ENCODE measurements around the gene PCSK6. TPM values are rescaled to one million over a fixed set of nuclear protein-coding genes. Genes with fewer than 3 reads are reported as not detected.

Gene PCSK6
- polyA plus RNA-seq, 1 donor from 2014 or later: 1.1 TPM

DNA sequence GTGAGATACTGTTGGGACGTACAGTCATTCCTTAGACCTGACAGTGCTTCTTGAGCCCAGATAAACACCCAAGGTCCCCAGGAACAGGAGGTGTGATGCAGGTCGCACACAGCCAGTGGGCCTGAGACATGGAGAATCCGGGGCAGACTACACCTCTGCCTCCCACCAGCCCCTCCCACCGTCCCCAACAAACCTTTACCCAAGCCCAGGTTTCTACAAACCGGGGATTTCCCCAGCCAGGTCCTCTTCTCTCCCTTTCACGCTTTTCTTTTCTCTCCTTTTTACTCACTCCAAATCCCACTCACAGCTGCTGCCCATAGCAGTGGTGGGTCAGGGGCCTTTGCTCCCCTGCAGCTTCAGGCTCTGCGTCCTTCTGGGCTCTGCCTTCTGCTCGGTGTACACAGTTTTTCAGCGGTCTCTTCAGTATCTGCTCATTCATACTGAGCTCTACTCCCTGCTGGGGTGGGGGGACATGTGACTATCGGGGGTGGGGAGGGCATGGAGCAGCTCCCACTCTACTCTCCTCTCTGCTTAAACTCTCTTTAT, 4.8 kb upstream of the PCSK6 start:
- Histone ChIP-seq H3K9me2 (ENCODE audit: insufficient read depth, low read length) (no peaks in the 10 kb centered on the region), H3K9ac (ENCODE audit: low read length) (no peak overlapping the region), H3K4me2 (ENCODE audit: low read length) (no peak overlapping the region), H3K79me2 (replicated peaks; ENCODE audit: insufficient read depth, low read length) (no peaks in the 10 kb centered on the region), H3K27me3 (ENCODE audit: insufficient read depth, low read depth, low read length) (peaks cover 9% of the 10 kb centered on the region), H4K20me1 (ENCODE audit: insufficient read depth) (no peaks in the 10 kb centered on the region), H3F3A (ENCODE audit: insufficient read depth, low read length, poor library complexity, severe bottlenecking) (no peaks in the 10 kb centered on the region), H3K27ac (ENCODE audit: low read length) (no peak overlapping the region), H2AFZ (ENCODE audit: low read depth, low read length) (no peak overlapping the region), H3K36me3 (ENCODE audit: insufficient read depth, low read length) (no peaks in the 10 kb centered on the region), H3K4me3 (ENCODE audit: low read length) (no peak overlapping the region), H3K9me3 (ENCODE audit: low read length) (peaks cover 3% of the 10 kb centered on the region)
- no peak for TF ChIP-seq MXI1 (conservative IDR thresholded peaks at IDR 0.05; ENCODE audit: poor library complexity, severe bottlenecking)
- TF ChIP-seq EP300 (conservative IDR thresholded peaks at IDR 0.05; ENCODE audit: poor library complexity, severe bottlenecking): no peak
- TF ChIP-seq, protein P1, sequence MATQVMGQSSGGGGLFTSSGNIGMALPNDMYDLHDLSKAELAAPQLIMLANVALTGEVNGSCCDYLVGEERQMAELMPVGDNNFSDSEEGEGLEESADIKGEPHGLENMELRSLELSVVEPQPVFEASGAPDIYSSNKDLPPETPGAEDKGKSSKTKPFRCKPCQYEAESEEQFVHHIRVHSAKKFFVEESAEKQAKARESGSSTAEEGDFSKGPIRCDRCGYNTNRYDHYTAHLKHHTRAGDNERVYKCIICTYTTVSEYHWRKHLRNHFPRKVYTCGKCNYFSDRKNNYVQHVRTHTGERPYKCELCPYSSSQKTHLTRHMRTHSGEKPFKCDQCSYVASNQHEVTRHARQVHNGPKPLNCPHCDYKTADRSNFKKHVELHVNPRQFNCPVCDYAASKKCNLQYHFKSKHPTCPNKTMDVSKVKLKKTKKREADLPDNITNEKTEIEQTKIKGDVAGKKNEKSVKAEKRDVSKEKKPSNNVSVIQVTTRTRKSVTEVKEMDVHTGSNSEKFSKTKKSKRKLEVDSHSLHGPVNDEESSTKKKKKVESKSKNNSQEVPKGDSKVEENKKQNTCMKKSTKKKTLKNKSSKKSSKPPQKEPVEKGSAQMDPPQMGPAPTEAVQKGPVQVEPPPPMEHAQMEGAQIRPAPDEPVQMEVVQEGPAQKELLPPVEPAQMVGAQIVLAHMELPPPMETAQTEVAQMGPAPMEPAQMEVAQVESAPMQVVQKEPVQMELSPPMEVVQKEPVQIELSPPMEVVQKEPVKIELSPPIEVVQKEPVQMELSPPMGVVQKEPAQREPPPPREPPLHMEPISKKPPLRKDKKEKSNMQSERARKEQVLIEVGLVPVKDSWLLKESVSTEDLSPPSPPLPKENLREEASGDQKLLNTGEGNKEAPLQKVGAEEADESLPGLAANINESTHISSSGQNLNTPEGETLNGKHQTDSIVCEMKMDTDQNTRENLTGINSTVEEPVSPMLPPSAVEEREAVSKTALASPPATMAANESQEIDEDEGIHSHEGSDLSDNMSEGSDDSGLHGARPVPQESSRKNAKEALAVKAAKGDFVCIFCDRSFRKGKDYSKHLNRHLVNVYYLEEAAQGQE (IDR thresholded peaks at IDR 0.05; ENCODE audit: borderline replicate concordance): no peak
- TF ChIP-seq, protein P2, sequence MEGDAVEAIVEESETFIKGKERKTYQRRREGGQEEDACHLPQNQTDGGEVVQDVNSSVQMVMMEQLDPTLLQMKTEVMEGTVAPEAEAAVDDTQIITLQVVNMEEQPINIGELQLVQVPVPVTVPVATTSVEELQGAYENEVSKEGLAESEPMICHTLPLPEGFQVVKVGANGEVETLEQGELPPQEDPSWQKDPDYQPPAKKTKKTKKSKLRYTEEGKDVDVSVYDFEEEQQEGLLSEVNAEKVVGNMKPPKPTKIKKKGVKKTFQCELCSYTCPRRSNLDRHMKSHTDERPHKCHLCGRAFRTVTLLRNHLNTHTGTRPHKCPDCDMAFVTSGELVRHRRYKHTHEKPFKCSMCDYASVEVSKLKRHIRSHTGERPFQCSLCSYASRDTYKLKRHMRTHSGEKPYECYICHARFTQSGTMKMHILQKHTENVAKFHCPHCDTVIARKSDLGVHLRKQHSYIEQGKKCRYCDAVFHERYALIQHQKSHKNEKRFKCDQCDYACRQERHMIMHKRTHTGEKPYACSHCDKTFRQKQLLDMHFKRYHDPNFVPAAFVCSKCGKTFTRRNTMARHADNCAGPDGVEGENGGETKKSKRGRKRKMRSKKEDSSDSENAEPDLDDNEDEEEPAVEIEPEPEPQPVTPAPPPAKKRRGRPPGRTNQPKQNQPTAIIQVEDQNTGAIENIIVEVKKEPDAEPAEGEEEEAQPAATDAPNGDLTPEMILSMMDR (IDR thresholded peaks at IDR 0.05; ENCODE audit: poor library complexity, severe bottlenecking): no peak
- TF ChIP-seq EZH2 (IDR thresholded peaks at IDR 0.05; ENCODE audit: borderline replicate concordance, insufficient read depth, low read length, poor library complexity, severe bottlenecking): no peak
- TF ChIP-seq POLR2AphosphoS5 (IDR thresholded peaks at IDR 0.05): no peak
- TF ChIP-seq SMC3 (conservative IDR thresholded peaks at IDR 0.05; ENCODE audit: poor library complexity): no peak
- TF ChIP-seq TAF1 (IDR thresholded peaks at IDR 0.05; ENCODE audit: low read depth): no peak
- no peak for TF ChIP-seq RAD21 (conservative IDR thresholded peaks at IDR 0.05)

DNA sequence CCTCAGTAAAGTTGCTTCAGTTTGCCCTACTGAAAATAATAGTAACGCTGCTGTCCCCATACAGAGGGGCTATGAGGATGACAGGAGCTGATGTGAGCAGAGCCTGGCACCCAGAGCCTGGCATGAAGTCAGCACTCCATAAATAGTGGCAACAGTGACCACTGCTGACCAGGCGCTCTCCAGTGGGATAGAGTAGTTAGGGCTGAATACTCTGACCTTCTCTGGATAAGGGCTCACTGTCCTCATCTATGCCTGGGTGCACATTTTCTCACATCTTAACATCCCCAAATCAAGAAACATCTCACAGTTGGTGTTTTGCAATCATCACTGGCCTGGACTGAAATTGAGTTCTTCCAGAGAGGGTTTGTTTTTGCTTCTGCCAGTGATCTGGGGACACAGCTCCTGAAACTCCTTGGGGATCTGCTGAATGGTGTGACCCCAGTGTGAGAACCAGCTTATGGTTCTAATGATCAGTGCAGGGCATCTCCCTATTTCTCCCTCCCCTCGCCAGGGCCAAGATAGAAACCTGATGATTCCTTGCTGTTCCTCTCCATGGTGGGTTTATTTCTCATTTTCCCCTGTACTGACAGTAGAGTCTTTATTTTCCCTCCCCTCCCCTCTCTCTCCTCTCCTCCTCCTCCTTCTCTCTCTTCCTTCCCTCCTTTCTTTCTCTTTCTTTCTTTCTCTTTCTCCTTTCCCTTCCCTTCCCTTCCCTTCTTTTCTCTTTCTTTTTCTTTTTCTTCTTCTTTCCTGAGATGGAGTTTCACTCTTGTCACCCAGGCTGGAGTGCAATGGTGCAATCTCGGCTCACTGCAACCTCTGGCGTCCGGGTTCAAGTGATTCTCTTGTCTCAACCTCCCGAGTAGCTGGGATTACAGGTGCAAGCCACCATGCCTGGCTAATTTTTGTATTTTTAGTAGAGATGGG, 3.5 kb upstream of the PCSK6 start:
- no peak overlapping the region for H3K4me2 ChIP-seq (ENCODE audit: low read length)
- no peak overlapping the region for H3K9ac ChIP-seq (ENCODE audit: low read length)
- no peak overlapping the region for H3K27ac ChIP-seq (ENCODE audit: low read length)
- H3K36me3 ChIP-seq (ENCODE audit: insufficient read depth, low read length): no peaks in the 10 kb centered on the region
- H3K9me3 ChIP-seq (ENCODE audit: low read length): peaks cover 3% of the 10 kb centered on the region
- no peak overlapping the region for H2AFZ ChIP-seq (ENCODE audit: low read depth, low read length)
- no peaks in the 10 kb centered on the region for H3F3A ChIP-seq (ENCODE audit: insufficient read depth, low read length, poor library complexity, severe bottlenecking)
- H3K4me3 ChIP-seq (ENCODE audit: low read length): no peak overlapping the region
- peaks cover 15% of the 10 kb centered on the region for H3K27me3 ChIP-seq (ENCODE audit: insufficient read depth, low read depth, low read length)
- H3K9me2 ChIP-seq (ENCODE audit: insufficient read depth, low read length): no peaks in the 10 kb centered on the region
- no peaks in the 10 kb centered on the region for H3K79me2 ChIP-seq (replicated peaks; ENCODE audit: insufficient read depth, low read length)
- TF ChIP-seq, protein P2 (IDR thresholded peaks at IDR 0.05; ENCODE audit: poor library complexity, severe bottlenecking): no peak
- TF ChIP-seq EZH2 (IDR thresholded peaks at IDR 0.05; ENCODE audit: borderline replicate concordance, insufficient read depth, low read length, poor library complexity, severe bottlenecking) (no peak), SMC3 (conservative IDR thresholded peaks at IDR 0.05; ENCODE audit: poor library complexity) (no peak), EP300 (conservative IDR thresholded peaks at IDR 0.05; ENCODE audit: poor library complexity, severe bottlenecking) (no peak), MXI1 (conservative IDR thresholded peaks at IDR 0.05; ENCODE audit: poor library complexity, severe bottlenecking) (no peak), RAD21 (conservative IDR thresholded peaks at IDR 0.05) (no peak), TAF1 (IDR thresholded peaks at IDR 0.05; ENCODE audit: low read depth) (no peak), POLR2AphosphoS5 (IDR thresholded peaks at IDR 0.05) (no peak)
- TF ChIP-seq, protein P1 (IDR thresholded peaks at IDR 0.05; ENCODE audit: borderline replicate concordance): no peak
- H4K20me1 ChIP-seq (ENCODE audit: insufficient read depth): no peaks in the 10 kb centered on the region

All from neural cell (in vitro differentiated cells).